IMR-90 (cell line): ENCODE results near the gene NKAIN2.

ENCODE experiments used
- CEBPB ChIP-seq: IDR thresholded peaks from 2 replicates; pipeline ENCODE4 v1.6.1; 2012; ENCODE audit warnings: low read depth, low read length, improper control_type of control experiment
- MAFK ChIP-seq: IDR thresholded peaks from 2 replicates; pipeline ENCODE4 v1.6.1; 2012; ENCODE audit warnings: low read depth, low read length, improper control_type of control experiment
- MAZ ChIP-seq: IDR thresholded peaks from 2 replicates; pipeline ENCODE4 v1.6.1; 2012; ENCODE audit warnings: low read depth, mild to moderate bottlenecking, low read length, improper control_type of control experiment, moderate library complexity, borderline replicate concordance
- MXI1 ChIP-seq: IDR thresholded peaks from 2 replicates; pipeline ENCODE4 v1.6.1; 2012; ENCODE audit warnings: low read depth, mild to moderate bottlenecking, low read length, moderate library complexity, borderline replicate concordance
- POLR2A ChIP-seq: IDR thresholded peaks from 2 replicates; pipeline ENCODE4 v1.6.1; 2012; ENCODE audit warnings: mild to moderate bottlenecking, low read depth, low read length
- TF ChIP-seq, protein P1 (sequence below): conservative IDR thresholded peaks from 2 replicates; pipeline ENCODE4 v1.5.1; 2012; ENCODE audit warnings: mild to moderate bottlenecking, low read depth, low read length, improper control_type of control experiment
- TF ChIP-seq, protein P2 (sequence below): fragments of 150-350 bp; IDR thresholded peaks from 2 replicates; pipeline ENCODE4 v1.6.1; 2017; ENCODE audit warnings: mild to moderate bottlenecking, antibody characterized with exemption, low read length, low read depth
- TF ChIP-seq, protein P3 (sequence below): fragments of 150-350 bp; IDR thresholded peaks from 2 replicates; pipeline ENCODE4 v1.6.1; 2016; ENCODE audit warnings: low read depth, mild to moderate bottlenecking, low read length, moderate library complexity, borderline replicate concordance

DNA sequence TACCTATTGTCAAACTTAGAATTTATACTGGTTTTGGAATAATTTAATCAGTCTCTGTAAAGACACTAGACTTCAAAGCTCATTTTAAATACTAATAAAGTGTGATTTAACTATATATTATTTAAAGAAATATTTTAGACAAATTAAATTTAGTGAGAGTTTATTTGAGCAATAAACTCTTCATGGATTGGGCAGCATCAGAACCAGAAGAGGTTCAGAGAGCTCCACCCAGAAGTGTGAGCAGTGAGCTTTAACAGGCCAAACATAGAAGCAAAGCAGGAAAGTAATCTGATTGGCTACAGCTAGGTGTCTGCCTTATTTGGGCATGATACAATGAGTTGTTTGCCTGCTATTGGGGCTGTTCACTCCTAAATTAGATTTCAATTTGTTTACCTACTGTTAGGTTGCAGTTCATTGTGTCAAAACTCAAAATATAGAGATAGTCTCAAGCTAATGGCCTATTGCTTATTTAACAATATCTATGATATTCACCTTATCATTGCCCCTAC lies 803.5 kb downstream of the NKAIN2 start:
- TF ChIP-seq POLR2A = no peak
- TF ChIP-seq, protein P1, sequence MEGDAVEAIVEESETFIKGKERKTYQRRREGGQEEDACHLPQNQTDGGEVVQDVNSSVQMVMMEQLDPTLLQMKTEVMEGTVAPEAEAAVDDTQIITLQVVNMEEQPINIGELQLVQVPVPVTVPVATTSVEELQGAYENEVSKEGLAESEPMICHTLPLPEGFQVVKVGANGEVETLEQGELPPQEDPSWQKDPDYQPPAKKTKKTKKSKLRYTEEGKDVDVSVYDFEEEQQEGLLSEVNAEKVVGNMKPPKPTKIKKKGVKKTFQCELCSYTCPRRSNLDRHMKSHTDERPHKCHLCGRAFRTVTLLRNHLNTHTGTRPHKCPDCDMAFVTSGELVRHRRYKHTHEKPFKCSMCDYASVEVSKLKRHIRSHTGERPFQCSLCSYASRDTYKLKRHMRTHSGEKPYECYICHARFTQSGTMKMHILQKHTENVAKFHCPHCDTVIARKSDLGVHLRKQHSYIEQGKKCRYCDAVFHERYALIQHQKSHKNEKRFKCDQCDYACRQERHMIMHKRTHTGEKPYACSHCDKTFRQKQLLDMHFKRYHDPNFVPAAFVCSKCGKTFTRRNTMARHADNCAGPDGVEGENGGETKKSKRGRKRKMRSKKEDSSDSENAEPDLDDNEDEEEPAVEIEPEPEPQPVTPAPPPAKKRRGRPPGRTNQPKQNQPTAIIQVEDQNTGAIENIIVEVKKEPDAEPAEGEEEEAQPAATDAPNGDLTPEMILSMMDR = no peak
- TF ChIP-seq, protein P2, sequence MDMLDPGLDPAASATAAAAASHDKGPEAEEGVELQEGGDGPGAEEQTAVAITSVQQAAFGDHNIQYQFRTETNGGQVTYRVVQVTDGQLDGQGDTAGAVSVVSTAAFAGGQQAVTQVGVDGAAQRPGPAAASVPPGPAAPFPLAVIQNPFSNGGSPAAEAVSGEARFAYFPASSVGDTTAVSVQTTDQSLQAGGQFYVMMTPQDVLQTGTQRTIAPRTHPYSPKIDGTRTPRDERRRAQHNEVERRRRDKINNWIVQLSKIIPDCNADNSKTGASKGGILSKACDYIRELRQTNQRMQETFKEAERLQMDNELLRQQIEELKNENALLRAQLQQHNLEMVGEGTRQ = no peak
- no peak for TF ChIP-seq MAZ
- TF ChIP-seq CEBPB = no peak
- TF ChIP-seq MXI1 = no peak
- TF ChIP-seq, protein P3, sequence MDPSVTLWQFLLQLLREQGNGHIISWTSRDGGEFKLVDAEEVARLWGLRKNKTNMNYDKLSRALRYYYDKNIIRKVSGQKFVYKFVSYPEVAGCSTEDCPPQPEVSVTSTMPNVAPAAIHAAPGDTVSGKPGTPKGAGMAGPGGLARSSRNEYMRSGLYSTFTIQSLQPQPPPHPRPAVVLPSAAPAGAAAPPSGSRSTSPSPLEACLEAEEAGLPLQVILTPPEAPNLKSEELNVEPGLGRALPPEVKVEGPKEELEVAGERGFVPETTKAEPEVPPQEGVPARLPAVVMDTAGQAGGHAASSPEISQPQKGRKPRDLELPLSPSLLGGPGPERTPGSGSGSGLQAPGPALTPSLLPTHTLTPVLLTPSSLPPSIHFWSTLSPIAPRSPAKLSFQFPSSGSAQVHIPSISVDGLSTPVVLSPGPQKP = no peak
- no peak for TF ChIP-seq MAFK
